ENCODE results near the gene ARRB2.

- TF ChIP-seq EZH2phosphoT487 (IDR thresholded peaks at IDR 0.05), result peak; percentile 31
- TF ChIP-seq CTCF (IDR thresholded peaks at IDR 0.05), result no peak
These were observed 28.0 kb downstream of the ARRB2 start for GRCh38 chr17:4738136-4739121.

All from neural progenitor cell (in vitro differentiated cells).